Mesothelial cell of epicardium (in vitro differentiated cells): ENCODE data around the gene SDCCAG8. TPM values are rescaled to one million over a fixed set of nuclear protein-coding genes. Genes with fewer than 3 reads are reported as not detected.

Source experiments
- DNase-seq, 2 experiments: peaks; one replicate each; pipeline ENCODE4 v3.0.0; 2021; ENCODE audit warnings: low spot score in 2 of 2; ENCODE audit not compliant: unreplicated experiment in 2 of 2
- H3K27ac Mint-ChIP-seq: 2 replicates; pipeline ENCODE4 v1.8.0; 2021; ENCODE audit warnings: mixed read lengths
- H3K27me3 Mint-ChIP-seq: 2 replicates; pipeline ENCODE4 v1.8.0; 2021; ENCODE audit warnings: low read depth, mixed read lengths
- H3K36me3 Mint-ChIP-seq: 2 replicates; pipeline ENCODE4 v1.8.0; 2021; ENCODE audit warnings: mixed read lengths
- H3K4me1 Mint-ChIP-seq: 2 replicates; pipeline ENCODE4 v1.8.0; 2021; ENCODE audit warnings: mixed read lengths
- H3K4me3 Mint-ChIP-seq: 2 replicates; pipeline ENCODE4 v1.8.0; 2021; ENCODE audit warnings: mild to moderate bottlenecking, moderate library complexity, mixed read lengths
- H3K9me3 Mint-ChIP-seq: 2 replicates; pipeline ENCODE4 v1.8.0; 2021; ENCODE audit warnings: mixed read lengths
- CTCF ChIP-seq: fragments of 200-600 bp; sonication (generic); IDR thresholded peaks from one replicate; pipeline ENCODE4 v1.5.0; 2021; ENCODE audit warnings: antibody characterized with exemption; ENCODE audit not compliant: unreplicated experiment
- total RNA-seq: library from RNA; stranded (reverse); gene quantifications from 3 replicates; pipeline ENCODE4 v1.2.1, GENCODE V29; 2021

The SDCCAG8 gene
- total RNA-seq, 1 donor from 2014 or later = 37.3 TPM

- no peak overlapping the region for H3K27ac Mint-ChIP-seq
- peaks cover 13% of the 10 kb centered on the region for H3K36me3 Mint-ChIP-seq
- H3K9me3 Mint-ChIP-seq = no peaks in the 10 kb centered on the region
- TF ChIP-seq CTCF = no peak
- no peaks in the 10 kb centered on the region for H3K4me1 Mint-ChIP-seq
- H3K27me3 Mint-ChIP-seq = no peaks in the 10 kb centered on the region
- DNase-seq = no peak
- no peak overlapping the region for H3K4me3 Mint-ChIP-seq
These were observed 279.2 kb downstream of the SDCCAG8 start for GRCh38 chr1:243535014-243535413.

GRCh38 chr1:243539636-243540035, 283.8 kb downstream of the SDCCAG8 start:
- Mint-ChIP-seq H3K4me3 (no peak overlapping the region), H3K27ac (no peak overlapping the region), H3K27me3 (no peaks in the 10 kb centered on the region), H3K9me3 (no peaks in the 10 kb centered on the region), H3K36me3 (peaks cover 19% of the 10 kb centered on the region), H3K4me1 (no peaks in the 10 kb centered on the region)
- TF ChIP-seq CTCF = no peak
- DNase-seq = no peak

GRCh38 chr1:243542739-243543415, 287.0 kb downstream of the SDCCAG8 start:
- Mint-ChIP-seq H3K36me3 (peaks cover 26% of the 10 kb centered on the region), H3K9me3 (no peaks in the 10 kb centered on the region), H3K27me3 (no peaks in the 10 kb centered on the region), H3K27ac (no peak overlapping the region), H3K4me1 (no peaks in the 10 kb centered on the region), H3K4me3 (no peak overlapping the region)
- no peak for DNase-seq
- no peak for TF ChIP-seq CTCF

- Mint-ChIP-seq H3K4me3 (no peak overlapping the region), H3K27me3 (no peaks in the 10 kb centered on the region), H3K36me3 (peaks cover 28% of the 10 kb centered on the region), H3K4me1 (no peaks in the 10 kb centered on the region), H3K9me3 (no peaks in the 10 kb centered on the region), H3K27ac (no peak overlapping the region)
- TF ChIP-seq CTCF = no peak
- DNase-seq = no peak
These were observed 287.7 kb downstream of the SDCCAG8 start for GRCh38 chr1:243543501-243543900.

GRCh38 chr1:243546457-243546856, 290.6 kb downstream of the SDCCAG8 start:
- no peaks in the 10 kb centered on the region for H3K27me3 Mint-ChIP-seq
- no peaks in the 10 kb centered on the region for H3K9me3 Mint-ChIP-seq
- no peak for TF ChIP-seq CTCF
- no peak for DNase-seq
- no peak overlapping the region for H3K27ac Mint-ChIP-seq
- no peaks in the 10 kb centered on the region for H3K4me1 Mint-ChIP-seq
- peaks cover 31% of the 10 kb centered on the region for H3K36me3 Mint-ChIP-seq
- H3K4me3 Mint-ChIP-seq = no peak overlapping the region
